GF-D8 (cell line): ENCODE measurements around the gene TOP2A.

Experiments used
- DNase-seq: peaks from one replicate; lab custom pipeline; 2025; lab: John Stamatoyannopoulos, UW

The TOP2A gene

DNA sequence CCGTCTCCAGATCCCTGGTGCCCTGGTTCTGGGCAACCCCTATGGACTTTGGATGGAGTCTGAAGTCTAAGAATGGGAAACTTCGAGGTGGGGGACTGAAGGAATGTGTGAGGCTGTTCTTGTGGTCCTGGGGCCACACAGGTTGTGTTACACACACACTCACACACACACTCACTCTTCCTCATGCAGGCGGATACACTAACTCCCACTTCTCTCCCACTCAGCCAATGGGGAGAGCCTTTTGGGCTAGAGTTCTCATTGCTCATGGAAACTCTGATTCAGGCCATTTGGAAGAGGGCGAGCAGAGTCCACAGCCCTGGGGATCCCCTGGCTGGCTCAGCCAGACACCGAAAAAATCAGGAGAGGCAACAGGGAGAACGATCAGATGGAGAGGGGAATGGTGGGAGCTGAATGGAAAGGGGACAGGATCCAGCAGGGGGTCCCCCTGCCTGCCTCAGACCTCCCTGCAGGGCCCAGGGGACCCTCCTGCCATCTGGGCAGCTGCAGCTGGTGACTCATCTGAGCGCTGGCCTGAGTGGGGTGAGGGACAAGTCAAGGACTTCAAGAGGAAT is 34.6 kb upstream of the TOP2A start:
- DNase-seq, result no peak

DNA sequence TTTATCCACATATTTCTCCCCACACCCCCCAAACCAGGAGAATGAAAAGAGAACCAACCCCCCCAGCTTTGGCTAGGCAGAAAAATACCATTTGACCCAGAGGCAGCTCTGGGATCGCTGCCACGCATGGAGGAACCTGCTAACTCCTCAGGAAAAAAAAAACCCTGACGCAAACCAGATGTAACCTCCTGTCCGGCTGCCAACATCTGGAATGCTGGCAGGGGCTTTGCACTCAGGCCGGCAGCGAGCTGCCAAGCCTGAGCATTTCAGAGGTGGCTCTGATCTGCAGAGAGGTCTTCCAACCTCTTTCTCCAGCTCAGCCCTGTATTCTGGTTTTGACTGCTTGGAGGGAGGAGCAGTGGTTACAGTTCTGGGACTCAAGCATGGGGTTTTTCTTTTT is 33.7 kb upstream of the TOP2A start:
- DNase-seq, result no peak

DNA sequence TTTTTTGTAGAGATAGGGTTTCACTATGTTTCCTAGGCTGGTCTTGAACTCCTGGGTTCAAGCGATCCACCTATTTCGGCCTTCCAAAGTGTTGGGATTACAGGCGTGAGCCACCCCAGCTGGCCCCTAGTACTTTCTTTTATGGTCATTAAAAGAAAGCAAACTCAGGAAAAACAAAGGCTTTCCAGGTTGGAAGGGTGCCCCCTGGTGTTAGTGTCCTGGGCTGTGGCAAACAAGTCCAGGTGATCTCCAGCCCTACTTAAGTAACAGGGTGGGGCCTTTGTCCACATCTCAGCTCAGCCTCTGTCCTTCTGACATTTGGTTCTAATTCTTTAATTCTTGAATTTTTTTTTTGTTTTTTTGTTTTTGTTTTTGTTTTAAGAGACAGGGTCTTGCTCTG is 32.5 kb upstream of the TOP2A start:
- DNase-seq, result no peak

DNA sequence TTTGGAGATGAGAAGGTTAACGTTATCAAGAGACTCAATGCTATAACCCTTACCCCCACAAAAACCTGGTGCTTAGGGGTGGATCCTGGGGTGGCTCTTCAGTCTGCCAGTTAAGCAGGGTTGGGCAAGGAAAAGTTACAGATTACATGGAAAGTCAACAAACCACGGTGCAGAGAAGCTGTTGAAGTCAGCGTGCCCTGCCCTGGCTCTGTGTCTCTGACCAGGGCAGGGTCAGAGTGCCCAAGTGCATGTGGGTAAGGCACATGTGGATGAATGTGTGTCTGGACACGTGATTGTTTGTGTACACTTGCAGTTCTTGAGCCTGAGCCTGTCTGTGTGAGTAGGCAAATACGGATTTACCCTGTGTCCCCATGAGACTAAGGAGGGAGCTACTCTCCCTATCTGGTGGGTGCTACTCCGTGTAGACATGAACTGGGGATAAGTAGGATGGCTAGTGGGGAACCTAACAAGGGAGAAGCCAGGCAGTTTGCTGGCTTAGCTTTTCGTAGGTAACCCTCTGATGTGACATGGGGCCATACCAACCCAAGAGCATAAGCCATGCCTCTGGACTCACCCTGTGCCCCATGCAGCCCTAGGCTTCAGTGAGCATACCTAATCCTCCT is 31.1 kb upstream of the TOP2A start:
- no peak for DNase-seq

DNA sequence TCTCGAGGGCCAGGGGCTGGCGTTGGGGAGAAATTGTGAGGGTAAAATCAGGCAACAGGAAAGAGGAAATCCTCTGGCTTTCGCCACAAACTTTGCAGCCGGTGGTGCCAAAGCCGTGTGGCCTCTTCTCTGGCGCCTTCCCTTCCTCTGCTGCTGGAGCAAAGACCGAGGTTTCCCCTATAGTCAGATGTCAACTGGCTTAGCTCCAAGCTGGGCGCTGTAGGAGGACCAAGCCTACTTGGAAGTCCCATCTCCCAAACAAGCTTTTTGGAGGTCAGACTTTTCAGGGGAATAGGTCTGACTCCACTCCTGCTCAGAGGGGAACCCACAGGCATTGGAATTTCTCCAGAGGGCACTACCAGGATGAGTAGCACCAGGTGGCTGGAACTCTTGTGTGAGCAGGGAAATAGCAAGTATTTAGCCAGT is 30.5 kb upstream of the TOP2A start:
- DNase-seq, result peak; percentile 36

DNA sequence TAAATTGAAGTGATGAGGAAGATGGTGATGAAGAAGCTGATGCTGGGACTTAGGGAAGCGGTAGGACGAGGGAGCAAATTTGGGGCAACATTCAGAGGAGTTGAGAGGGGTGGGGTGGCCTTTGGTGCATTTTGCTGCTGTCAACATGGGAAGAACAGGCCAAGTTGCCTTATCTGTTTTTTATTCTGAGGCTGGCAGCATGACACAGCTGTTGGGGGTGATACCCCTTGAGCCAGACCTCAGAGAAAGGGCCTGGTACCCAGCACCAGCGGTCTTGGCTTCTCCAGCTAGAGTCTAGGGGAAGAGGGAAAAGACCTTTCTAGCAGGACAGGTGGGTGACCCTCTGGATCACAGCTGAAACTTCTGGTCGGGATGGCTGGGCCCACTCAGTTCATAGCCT is 30.1 kb upstream of the TOP2A start:
- no peak for DNase-seq

DNA sequence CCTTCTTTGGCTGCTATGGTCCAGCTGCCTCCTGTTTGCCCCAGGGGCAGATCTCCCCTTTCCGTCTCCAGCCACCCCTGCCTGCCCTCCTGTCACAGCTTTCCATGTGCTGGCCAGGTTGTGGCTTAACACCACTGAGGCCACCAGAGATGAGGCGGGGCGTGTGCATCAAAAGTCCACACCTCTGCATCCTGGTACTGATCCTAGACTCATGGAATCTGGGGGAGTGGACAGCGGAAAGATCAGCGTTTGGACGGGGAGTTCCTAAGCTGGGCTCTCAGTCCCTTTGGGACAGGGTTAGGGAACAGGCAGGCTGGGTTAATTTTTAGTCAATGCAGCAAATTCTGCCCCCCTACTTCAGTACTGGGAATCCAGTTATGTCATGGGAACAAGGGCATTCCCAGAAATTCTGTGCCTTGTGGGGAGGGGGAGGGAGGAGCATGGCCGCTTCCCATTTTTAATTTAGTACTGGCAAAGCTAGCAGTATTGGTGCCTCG is 29.5 kb upstream of the TOP2A start:
- no peak for DNase-seq

DNA sequence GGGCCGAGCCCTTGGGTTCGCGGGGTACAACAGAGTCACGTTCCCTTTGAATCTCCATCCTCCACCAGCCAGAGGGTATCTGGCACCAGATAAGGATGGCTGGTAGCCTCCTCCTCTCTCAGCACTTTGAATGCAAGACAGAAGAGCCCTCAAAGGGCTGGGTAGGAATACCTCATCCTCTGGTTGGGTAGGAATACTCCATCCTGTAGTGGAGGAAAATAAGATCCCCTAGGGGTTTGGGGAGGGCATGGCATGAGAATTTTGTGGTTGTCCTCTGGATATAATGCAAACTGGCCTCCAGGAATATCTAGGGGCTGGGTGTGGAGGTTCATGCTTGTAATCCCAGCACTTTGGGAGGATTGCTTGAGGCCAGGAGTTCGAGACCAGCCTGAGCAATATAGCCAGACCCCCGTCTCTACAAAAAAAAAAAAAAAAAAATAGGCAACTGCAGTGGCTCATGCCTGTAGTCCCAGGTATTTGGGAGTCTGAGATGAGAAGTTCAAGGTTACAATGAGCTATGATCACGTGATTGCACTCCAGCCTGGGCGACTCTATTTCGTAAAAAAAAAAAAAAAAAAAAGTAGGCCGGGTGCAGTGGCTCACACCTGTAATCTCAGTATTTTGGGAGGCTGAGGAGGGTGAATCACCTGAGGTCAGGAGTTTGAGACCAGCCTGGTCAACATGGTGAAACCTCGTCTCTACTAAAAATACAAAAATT is 28.2 kb upstream of the TOP2A start:
- no peak for DNase-seq

DNA sequence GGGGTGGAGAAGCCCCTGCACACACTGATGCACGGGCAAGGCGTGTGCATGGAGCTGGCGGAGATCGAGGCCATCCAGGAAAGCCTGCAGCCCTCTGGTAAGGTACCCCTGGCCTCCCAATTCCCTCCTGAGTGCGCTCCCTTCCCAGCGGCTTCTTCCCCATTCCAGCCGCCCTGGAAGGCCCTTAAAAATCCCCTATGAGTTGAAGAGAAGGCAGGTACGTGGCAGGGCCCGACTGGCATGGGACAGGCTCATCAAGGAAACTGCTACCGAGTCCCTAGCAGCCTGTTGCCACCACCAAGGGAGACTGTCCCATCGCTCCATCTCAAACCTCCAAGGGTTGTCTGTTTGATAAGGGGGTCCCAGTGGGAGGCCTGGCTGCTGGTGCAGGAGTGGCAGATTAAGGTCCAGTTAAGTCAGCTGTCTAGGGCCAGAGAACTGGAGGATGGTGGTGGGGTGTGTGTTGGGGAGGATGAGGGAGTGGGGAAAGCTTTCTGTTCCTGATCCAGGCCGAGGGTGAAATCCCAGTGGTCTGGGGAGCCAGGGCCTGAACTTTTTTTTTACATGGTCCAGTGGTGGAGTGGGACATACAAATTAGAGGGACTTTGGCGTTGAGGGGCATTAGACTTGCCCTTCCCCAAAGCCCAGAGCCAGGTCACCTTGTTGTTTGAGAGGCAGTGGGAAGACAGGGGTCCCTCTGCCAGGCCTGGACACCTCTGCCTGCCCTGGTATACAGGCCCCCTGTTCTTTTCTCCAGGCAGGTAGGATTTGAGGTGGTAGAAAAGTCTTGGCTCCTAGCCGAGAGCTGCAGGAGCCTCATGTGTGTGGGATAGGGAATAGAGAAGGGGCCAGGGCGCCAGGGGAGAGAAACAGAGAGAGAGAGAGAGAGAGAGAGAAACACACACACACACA is 26.5 kb upstream of the TOP2A start:
- DNase-seq, result no peak

DNA sequence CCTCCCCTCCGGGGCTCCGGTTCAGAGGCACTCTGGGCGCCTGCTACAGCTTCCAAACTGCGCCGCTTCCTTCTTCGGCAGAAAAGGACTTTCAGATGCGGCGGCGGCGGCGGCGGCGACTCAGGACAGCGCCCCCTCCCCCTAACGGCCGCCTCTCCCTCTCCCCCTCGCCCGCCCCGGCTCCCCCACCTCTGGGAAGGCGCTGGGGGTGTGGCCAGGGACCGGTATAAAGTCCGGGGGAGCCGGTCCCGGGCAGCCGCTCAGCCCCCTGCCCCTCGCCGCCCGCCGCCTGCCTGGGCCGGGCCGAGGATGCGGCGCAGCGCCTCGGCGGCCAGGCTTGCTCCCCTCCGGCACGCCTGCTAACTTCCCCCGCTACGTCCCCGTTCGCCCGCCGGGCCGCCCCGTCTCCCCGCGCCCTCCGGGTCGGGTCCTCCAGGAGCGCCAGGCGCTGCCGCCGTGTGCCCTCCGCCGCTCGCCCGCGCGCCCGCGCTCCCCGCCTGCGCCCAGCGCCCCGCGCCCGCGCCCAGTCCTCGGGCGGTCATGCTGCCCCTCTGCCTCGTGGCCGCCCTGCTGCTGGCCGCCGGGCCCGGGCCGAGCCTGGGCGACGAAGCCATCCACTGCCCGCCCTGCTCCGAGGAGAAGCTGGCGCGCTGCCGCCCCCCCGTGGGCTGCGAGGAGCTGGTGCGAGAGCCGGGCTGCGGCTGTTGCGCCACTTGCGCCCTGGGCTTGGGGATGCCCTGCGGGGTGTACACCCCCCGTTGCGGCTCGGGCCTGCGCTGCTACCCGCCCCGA is 25.7 kb upstream of the TOP2A start, which contains the start of gene IGFBP4:
IGFBP4 (plus strand) TSS at position 255 of the 792 bp plus-strand sequence; CDS start at position 541, 286 bp downstream.
- DNase-seq, result no peak

DNA sequence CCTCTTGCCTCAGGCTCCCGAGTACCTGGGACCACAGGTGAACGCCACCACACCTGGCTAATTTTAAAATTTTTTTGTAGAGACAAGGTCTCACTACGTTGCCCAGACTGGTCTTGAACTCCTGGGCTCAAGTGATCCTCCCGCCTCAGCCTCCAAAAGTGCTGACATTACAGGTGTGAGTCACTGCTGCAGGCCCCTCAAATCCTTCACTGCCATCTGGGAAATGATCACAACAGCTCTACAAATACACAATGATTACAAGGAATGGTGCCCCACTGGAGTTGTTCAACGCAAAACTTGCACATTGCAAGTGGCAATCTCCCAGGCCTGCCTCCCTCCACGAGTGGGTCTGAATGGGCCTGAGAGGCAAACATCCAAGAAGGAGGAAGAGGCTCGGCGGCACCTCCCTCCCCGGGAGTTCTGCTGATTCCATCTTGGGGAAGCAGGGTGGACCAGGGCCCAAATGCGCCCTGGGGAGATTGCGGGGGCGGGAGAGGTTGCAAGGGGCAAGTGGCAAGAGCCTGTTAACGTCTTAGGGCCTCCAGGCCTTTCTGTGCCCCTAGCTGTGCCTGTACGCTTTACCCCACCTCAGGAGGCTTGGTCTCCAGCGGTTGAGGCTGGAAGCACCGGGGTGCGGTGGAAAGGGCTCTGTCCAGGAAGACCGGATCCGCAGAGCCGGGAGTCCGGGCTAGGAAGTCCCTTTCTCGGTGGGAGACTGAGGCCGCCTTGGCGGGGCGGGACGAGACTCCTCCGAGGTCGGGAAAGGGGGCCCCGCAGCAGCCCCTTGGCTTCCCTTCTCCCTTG is 24.9 kb upstream of the TOP2A start:
- DNase-seq, result no peak

DNA sequence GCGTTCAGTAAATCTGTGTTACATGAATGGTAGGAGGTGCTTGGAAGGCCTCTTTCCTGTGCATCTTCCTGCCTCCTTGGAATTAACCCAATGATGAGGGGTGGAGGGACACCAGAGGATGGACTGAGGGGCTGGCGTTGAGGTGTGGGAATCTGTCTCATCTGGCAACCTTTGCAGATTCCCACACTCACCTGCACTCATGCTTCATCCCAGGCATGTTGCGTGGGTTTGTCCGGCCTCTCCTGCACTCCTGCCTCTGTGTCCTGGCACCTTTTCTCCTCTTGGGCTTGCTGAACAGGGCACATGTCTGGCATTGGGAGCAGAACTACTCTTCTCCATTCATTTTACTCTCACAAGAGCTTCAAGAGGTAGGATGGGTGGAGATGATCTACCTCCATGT is 22.5 kb upstream of the TOP2A start:
- DNase-seq, result no peak

DNA sequence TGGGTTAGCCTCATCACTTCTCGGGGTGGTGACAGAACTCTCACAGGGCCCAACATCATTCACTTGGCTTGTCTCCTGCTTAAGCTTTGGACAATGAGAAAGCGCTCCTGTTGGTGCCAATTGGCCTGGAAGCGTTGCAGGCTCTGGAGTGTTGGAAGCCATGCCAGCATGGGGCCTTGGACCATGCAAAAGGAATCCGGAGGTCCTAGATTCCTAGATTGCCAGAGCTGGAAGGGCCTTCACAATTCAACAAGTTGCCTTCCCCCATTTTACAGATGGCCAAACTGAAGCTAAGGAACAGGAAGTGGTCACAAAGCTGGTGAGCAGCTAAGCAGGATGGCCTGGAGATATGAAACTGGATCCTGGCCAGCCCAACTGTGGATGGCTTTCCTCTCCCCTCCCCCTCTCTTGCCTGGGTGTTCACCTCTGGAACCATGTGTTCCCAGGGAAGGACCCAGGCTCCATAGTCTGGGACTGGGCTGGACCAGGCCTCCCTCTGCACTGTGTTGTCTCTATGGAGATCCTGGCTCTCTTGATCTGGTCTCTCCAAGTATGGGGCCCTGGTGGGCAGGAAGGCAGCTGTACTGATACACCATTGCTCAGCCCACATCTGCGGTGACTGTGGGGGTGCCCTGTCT is 19.5 kb upstream of the TOP2A start:
- no peak for DNase-seq

DNA sequence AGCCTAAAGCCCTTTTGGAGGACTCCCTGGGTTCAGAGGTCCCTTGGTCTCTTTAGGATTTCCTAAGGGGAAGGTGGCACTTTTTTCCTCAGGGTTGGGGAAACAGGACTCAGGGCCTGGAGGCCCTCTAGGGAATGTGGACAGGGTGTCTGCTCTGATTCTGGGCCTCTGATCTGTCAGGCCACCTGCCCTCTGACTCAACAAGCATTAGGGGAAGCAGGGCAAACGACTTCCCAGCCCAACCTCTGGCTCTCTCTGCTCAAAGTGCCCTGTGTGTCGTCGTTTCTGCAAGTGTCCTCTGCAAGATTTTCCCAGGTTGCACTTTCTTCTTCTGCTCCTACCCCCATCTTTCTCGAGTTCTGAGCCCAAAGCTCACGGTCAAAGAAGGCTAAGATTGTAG is 18.9 kb upstream of the TOP2A start:
- DNase-seq, result no peak

DNA sequence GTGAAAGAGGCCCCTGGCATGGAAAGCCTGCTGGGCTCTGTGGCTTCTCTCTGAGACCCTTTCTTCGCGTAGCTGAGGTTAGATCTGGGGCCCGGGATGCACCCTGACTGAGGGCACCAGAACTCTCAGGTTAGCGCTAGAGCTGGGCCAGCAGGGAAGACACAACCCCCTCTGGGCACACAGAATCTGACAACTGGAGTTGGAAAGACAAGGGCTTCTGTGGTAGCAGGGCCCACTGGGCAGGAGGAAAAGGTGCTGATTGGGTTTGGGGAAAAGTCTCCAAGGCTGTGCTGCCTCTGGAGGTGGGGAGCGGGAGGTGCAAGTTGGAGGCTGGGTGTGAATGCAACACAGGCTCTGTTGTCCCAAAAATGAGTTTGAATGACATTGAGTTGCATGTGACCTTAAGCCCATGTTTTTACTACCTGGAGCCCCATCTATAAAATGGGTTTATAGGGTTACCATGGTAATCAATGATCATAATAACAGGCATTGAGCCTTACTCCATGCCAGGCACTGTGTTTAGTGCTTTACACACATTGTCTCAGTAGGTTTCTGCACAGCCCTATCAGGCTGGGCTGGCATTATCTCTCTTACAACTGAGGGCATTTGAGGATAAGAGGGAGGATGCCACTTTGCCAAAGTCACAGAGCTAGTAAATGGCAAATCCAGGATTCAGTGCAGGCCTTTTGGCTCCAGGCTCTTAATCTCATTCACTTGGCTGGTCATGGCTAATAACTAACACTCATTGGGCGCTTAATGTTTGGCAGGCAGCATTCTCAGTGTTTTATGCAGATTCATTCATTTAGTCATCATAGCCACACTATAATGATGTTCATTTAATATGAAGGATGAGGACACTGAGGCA is 16.1 kb upstream of the TOP2A start:
- DNase-seq, result no peak

DNA sequence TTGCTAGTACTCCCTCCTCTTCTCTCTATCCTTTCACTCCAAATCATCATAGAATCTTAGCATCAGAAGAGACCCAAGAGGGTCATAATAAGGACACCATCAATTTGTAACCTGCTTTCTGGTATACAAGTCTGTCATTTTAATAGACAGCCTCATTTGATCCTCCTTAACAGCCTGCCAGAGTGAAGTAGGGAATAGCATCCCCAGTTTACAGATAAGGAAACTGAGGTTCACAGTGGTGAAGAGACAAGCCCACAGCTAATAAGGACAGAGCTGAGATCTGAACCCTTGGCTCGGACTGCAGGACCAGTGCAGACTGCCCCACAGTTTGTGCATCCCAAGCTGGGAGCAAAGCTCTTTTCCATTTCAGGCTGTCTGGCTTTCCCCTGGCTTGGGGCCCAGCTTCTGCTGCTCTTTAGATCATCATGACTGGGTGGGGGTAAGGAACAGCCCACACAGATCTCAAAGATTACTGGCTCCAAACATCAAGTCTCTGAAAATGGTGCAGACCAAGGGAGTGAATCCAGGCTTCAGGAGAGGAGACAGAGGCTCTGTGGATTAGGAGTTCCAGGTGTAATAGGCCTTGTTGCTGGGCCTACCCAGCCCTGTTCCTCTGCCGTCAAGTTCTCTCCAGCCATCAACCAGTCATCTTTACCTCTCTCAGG is 15.3 kb upstream of the TOP2A start:
- no peak for DNase-seq

DNA sequence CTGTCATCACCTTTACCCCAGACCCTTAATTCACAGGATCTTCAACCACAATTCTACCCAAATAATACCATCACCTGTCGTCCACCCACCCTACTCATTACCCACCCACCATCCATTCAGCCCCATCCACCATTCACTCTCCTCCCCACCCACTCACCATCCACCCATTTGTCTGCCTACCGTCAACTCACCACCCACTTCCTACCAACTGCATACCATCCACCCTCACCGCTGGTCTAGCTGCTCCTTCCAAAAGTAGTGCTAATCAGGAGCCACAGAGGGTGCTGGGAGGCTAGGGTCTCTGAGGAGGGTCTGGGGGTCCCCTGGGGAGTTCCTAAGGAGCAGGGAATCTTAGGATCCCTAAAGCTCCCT is 13.5 kb upstream of the TOP2A start:
- DNase-seq, result no peak
